ENCODE results near the gene DPEP2NB.

Gene DPEP2NB, protein sequence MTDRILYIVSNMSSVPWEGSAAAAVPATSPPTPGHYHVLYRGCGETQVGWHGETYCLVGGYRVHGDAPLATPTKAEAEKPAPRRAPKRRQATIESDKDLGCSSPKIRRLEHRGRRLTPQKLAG

DNA sequence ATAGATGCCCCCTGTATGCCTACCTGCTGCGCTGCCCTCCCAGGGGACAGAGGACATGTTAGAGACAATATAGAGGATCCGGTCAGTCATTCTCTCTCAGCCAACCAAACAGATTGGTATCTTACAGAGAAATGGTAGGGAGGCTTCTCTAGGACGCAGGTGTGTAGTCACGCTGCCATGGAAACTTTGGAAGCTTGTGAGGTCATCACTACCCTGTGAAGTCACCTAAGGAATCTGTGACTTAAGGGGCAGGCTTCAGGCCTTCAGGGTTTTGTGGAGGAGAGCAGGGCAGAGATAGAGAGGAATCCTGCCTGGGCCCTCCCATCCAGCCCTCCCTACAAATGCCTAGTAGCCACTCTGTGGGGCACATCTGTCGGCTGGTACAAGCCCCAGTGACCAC, at the start of gene DPEP2NB:
Gene DPEP2NB, minus strand, starts transcription at position 231 of the 400 bp plus-strand sequence. Its CDS starts 141 bp downstream, at position 90.
- no peak for DNase-seq (ENCODE audit: low read depth, low spot score)
- no peak within 1 kb of the TSS for H3K4me3 ChIP-seq (ENCODE audit: low read depth, low read length)
- in situ Hi-C loops (cut with HindIII; ENCODE audit: low sequenced_read_pairs), result no loop called here
- TF ChIP-seq, protein P1, sequence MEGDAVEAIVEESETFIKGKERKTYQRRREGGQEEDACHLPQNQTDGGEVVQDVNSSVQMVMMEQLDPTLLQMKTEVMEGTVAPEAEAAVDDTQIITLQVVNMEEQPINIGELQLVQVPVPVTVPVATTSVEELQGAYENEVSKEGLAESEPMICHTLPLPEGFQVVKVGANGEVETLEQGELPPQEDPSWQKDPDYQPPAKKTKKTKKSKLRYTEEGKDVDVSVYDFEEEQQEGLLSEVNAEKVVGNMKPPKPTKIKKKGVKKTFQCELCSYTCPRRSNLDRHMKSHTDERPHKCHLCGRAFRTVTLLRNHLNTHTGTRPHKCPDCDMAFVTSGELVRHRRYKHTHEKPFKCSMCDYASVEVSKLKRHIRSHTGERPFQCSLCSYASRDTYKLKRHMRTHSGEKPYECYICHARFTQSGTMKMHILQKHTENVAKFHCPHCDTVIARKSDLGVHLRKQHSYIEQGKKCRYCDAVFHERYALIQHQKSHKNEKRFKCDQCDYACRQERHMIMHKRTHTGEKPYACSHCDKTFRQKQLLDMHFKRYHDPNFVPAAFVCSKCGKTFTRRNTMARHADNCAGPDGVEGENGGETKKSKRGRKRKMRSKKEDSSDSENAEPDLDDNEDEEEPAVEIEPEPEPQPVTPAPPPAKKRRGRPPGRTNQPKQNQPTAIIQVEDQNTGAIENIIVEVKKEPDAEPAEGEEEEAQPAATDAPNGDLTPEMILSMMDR (IDR thresholded peaks at IDR 0.05; ENCODE audit: low read depth, low read length), result no peak

DNA sequence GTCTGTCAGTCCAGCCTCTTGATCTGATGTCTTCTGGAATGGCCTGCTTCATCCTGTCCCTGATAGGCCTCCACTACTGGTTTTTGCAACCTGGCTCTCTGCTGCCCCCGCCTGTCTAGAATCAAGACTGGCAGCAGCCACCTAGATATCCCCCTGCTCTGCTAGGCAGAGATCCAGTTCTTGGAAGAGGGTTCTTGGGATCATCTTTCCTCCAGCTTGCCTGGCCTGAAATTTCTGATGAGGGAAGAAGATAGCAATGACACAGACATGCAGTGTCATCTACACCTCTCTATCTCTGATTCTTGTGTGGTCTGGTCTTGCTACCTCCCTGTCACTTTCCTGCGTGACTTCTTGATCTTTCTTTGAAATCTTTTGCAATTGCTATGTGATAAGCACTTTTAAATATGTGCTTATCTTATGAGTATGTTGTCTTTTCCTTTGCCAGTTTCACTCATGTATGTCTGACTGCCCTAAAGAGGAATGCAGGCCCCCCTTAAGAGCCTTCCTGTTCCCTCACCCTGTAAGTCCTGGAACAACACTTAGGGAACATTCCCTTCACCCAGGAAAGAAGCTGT, 49.2 kb upstream of the DPEP2NB start:
- peak; percentile 75 for DNase-seq (ENCODE audit: low read depth, low spot score)
- in situ Hi-C loops (cut with HindIII; ENCODE audit: low sequenced_read_pairs), result no loop called here
- TF ChIP-seq, protein P1 (IDR thresholded peaks at IDR 0.05; ENCODE audit: low read depth, low read length), result peak; percentile 93
- no peak overlapping the region for H3K4me3 ChIP-seq (ENCODE audit: low read depth, low read length)

DNA sequence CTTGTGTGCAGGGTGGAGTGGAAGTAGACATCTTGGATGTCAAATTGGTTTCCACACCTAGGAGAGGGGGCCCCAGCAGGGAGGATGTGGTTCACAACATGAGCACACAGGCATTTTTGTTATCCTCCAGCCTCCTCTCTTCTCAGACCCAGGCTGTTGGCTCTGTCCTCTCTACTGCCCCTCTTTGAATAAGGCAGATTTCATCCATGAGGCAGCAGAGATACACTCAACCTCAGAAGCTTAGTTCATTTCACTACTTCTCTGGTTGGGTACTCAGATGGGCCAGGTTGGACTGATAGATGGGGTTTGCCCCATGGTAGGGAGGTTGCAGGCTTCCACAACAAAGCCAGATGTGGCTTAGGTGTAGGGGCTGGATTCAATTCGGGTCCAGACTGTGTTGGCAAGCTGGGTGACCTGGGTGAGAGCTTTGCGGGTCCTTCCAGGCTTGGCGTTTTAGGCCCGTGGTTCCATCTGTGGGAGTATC, 47.2 kb upstream of the DPEP2NB start:
- in situ Hi-C loops (cut with HindIII; ENCODE audit: low sequenced_read_pairs), result no loop called here
- no peak overlapping the region for H3K4me3 ChIP-seq (ENCODE audit: low read depth, low read length)
- TF ChIP-seq, protein P1 (IDR thresholded peaks at IDR 0.05; ENCODE audit: low read depth, low read length), result no peak
- no peak for DNase-seq (ENCODE audit: low read depth, low spot score)

DNA sequence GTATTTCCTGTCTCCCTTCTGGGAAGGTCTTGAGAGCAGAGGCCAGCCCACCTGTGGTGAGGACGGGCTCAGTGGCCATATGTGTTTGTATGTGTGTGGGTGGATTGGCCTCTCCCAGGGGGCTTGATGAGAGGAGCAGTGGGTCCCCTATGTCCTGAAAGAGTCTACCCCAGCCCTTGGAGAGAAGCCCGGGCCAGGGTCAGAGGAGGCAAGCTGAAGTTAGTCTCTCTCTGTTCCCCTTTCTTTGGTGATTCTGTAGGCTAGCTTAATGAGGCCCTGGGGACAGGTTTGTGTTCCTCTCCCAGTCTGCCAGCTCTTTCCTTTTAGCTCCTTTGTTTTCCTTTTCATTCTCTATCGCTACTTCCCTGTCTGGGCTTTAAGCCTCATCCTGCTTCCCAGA, 45.7 kb upstream of the DPEP2NB start:
- TF ChIP-seq, protein P1 (IDR thresholded peaks at IDR 0.05; ENCODE audit: low read depth, low read length), result no peak
- no peak for DNase-seq (ENCODE audit: low read depth, low spot score)
- no peak overlapping the region for H3K4me3 ChIP-seq (ENCODE audit: low read depth, low read length)
- in situ Hi-C loops (cut with HindIII; ENCODE audit: low sequenced_read_pairs), result no loop called here

DNA sequence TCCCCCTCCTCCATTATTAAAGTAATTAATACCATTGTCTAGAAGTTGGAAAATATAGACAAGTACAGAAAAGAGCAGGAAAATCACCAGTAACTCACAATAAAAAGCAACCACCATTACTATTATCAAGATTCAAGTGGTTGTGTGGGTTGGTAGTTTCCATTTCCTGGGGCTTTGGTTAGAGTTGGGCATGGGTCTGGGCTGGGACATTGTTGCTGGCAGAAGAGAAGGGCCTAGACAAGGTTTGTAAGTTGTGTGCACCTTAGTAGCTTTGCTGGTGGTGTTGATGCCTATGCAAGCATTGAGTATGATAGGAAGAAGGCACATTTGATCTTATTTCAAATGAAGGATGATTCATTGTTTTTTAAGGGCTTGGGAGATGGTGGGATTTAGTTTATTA, 44.1 kb upstream of the DPEP2NB start:
- DNase-seq (ENCODE audit: low read depth, low spot score), result no peak
- TF ChIP-seq, protein P1 (IDR thresholded peaks at IDR 0.05; ENCODE audit: low read depth, low read length), result no peak
- no peak overlapping the region for H3K4me3 ChIP-seq (ENCODE audit: low read depth, low read length)
- in situ Hi-C loops (cut with HindIII; ENCODE audit: low sequenced_read_pairs), result no loop called here

DNA sequence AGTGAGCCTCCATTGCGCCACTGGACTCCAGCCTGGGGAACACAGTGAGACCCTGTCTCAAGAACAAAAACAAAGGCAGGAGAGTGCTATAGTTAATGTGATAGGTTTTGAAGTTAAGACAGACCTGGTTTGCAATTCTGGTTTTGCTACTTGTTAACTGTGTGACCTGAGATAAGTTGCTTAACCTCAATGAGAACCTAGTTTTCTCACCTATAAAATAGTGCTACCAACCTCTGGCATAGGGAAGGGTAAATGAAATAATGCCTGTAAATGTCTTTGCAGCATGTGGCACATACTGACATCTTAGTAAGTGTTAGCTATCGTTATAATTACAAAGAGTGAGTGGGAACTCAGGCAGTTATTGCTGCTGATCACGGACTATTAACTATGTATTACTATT, 39.7 kb upstream of the DPEP2NB start:
- H3K4me3 ChIP-seq (ENCODE audit: low read depth, low read length), result no peak overlapping the region
- TF ChIP-seq, protein P1 (IDR thresholded peaks at IDR 0.05; ENCODE audit: low read depth, low read length), result no peak
- in situ Hi-C loops (cut with HindIII; ENCODE audit: low sequenced_read_pairs), result no loop called here
- DNase-seq (ENCODE audit: low read depth, low spot score), result no peak

All from astrocyte of the spinal cord (primary cell).